Adipocyte (in vitro differentiated cells): ENCODE results near the gene SLC4A5.
A peak's percentile ranks its signal among the peaks of the same experiment; 100 is the strongest.

Experiments
- DNase-seq: peaks from one replicate; pipeline ENCODE4 v3.0.0-alpha.2; 2015; ENCODE audit warnings: low read depth
- H3K27me3 ChIP-seq: replicated peaks from 2 replicates; pipeline ENCODE4 v1.7.0; 2013; ENCODE audit warnings: mild to moderate bottlenecking, low read length, moderate library complexity; ENCODE audit not compliant: control insufficient read depth, insufficient read depth
- H3K36me3 ChIP-seq: 2 replicates; pipeline ENCODE4 v1.7.0; 2013; ENCODE audit warnings: low read length, mild to moderate bottlenecking, moderate library complexity; ENCODE audit not compliant: control insufficient read depth, insufficient read depth, severe bottlenecking
- H3K4me1 ChIP-seq: 2 replicates; pipeline ENCODE4 v1.7.0; 2013; ENCODE audit warnings: mild to moderate bottlenecking, low read length, moderate library complexity; ENCODE audit not compliant: control insufficient read depth, insufficient read depth
- H3K4me3 ChIP-seq: 2 replicates; pipeline ENCODE4 v1.7.0; 2013; ENCODE audit warnings: mild to moderate bottlenecking, low read length, moderate library complexity
- H3K9ac ChIP-seq: 2 replicates; pipeline ENCODE4 v1.7.0; 2013; ENCODE audit warnings: mild to moderate bottlenecking, low read length, moderate library complexity
- H3K9me3 ChIP-seq: 2 replicates; pipeline ENCODE4 v1.7.0; 2013; ENCODE audit warnings: mild to moderate bottlenecking, low read length, moderate library complexity; ENCODE audit not compliant: control insufficient read depth

The SLC4A5 gene

DNA sequence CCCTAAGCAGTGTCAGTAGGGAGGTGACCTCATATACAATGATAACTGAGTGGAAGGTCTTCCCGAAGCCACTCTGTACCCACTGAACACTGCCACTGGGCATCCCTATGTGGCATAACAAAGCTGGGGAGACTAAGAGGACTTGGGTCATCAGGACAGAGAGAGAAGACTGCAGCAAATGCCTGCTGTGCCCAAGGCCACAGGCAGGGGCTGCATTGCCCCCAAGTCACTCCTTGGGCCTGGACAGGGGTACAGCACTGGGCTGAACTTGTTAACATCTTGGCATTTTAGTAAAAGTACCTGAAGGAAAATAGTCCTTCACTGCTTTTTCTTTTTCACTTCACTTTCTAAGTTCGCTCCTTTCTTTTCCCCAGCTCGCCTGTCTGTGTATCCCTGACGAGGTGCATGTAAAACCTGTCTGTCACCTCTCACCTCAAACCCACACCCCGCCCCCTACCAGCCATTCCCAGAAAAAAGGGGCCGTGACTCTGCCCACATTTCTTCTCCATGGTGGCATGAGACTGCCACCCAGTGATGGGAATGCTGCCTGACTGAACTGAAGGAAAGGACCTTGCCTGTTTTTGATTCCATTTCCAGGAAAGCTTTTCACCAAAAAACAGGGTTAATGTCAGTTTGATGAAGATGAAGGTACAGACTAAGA is 81.9 kb downstream of the SLC4A5 start:
- no peaks in the 10 kb centered on the region for H3K36me3 ChIP-seq
- DNase-seq: peak; percentile 72
- H3K9ac ChIP-seq: no peak overlapping the region
- no peak overlapping the region for H3K4me3 ChIP-seq
- no peaks in the 10 kb centered on the region for H3K4me1 ChIP-seq
- H3K9me3 ChIP-seq: no peaks in the 10 kb centered on the region
- H3K27me3 ChIP-seq: no peaks in the 10 kb centered on the region

DNA sequence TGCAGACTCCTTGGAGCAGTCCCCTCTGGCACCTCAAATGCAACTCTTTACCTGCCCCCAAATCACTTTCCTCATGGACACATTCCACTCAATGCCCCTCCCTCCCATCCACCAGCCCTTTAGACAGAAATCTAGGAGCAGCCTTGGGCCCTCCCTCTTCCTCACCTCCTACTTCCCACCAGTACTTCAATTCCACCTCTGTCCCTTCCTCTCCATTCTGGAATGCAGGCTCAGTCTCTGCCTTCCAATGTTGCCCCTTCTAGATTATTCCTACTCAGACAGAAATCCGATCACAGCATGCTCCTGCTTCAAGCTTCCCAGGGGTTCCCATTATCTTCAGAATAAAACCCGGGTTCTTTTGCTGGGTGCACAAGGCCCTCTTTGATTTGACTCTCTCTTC is 82.7 kb downstream of the SLC4A5 start:
- Histone ChIP-seq H3K9me3 (no peaks in the 10 kb centered on the region), H3K4me1 (no peaks in the 10 kb centered on the region), H3K9ac (no peak overlapping the region), H3K27me3 (no peaks in the 10 kb centered on the region), H3K4me3 (no peak overlapping the region), H3K36me3 (no peaks in the 10 kb centered on the region)
- no peak for DNase-seq

DNA sequence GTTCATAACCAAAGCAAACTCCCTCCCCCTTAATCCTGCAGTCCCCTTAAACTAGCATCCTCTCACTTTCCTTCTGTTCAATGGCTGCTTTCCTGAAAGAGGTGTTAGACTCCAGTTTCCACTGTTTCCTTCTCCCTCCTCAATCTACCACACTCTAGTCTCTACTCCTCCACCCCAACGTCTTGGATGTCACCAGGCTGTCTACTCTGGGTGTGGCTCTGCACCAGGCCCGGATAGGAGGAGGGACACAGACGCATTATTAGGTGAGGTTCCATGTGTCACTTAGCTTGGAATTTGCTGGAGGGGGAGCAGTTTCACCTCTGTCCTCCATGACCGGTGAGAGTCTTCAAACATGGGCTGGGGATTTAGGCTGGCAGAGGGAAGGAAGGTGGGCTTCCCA is 83.5 kb downstream of the SLC4A5 start:
- H3K9me3 ChIP-seq: no peaks in the 10 kb centered on the region
- DNase-seq: no peak
- no peak overlapping the region for H3K9ac ChIP-seq
- H3K27me3 ChIP-seq: no peaks in the 10 kb centered on the region
- no peaks in the 10 kb centered on the region for H3K4me1 ChIP-seq
- H3K36me3 ChIP-seq: no peaks in the 10 kb centered on the region
- no peak overlapping the region for H3K4me3 ChIP-seq

DNA sequence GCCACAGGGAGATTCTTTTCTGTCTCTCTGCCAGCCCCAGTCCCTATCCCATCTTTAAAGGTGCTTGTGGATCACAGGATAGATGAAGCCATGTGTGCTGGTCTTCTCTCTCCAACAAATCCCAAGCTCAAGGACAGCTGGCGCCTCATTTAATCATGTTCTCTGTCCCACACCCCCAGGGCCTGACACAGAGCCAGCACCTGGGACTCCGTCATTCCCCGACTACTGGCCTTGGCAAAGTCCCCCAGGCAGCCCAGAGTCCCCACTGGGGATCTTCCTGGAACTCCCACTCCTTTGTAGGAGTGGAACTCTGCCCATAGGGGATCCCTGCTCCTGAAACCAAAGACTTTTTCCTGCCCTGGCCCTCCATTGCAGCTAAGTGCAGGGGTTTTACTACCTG is 84.0 kb downstream of the SLC4A5 start:
- H3K9ac ChIP-seq: no peak overlapping the region
- DNase-seq: no peak
- no peaks in the 10 kb centered on the region for H3K27me3 ChIP-seq
- no peak overlapping the region for H3K4me3 ChIP-seq
- no peaks in the 10 kb centered on the region for H3K36me3 ChIP-seq
- H3K9me3 ChIP-seq: no peaks in the 10 kb centered on the region
- peaks cover 5% of the 10 kb centered on the region for H3K4me1 ChIP-seq

DNA sequence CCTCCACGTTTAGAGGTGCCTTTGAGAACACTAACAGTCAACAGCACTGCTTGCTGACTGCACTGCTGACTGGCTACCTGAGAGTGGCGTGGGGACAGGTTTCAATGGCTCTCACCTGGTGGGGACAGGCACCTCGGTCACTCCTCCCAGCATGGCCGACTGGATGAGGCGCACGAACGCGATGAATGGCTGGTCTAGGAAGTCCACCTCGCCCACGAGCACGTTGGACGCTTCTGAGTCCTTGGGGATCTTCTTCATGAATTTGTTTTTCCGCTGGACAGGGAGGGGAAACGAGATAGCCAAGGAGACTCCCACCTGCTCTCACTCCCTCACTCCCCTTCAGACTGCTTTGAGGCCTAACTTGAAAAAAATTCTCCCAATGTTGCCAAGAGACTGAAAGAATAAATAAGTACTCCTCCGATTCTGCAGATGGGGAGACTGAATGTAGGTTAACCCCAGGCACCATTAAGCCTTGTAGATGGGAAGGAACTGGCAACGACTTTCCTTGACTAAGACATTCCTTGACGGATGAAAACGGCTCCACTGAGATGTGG is 87.5 kb downstream of the SLC4A5 start:
- no peaks in the 10 kb centered on the region for H3K9me3 ChIP-seq
- no peak overlapping the region for H3K9ac ChIP-seq
- H3K4me1 ChIP-seq: peaks cover 18% of the 10 kb centered on the region
- H3K4me3 ChIP-seq: no peak overlapping the region
- DNase-seq: no peak
- H3K27me3 ChIP-seq: no peaks in the 10 kb centered on the region
- no peaks in the 10 kb centered on the region for H3K36me3 ChIP-seq

DNA sequence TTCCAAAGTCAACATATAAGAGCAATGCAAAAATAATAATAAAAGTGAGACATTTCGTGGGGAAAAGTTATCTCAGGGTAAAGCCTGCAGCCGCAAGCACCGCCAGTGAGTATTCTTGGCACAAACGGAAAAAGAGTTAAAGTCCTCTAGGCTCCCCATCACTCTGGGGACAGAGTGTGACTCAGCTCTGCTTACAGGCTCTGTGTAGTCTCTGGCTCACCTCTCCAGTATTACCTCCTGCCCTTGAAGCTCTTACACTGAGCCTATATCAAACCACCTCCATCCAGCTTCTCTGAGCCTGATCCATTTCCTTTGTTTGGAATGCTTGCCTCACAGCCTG is 89.3 kb downstream of the SLC4A5 start:
- DNase-seq: no peak
- no peaks in the 10 kb centered on the region for H3K9me3 ChIP-seq
- no peaks in the 10 kb centered on the region for H3K36me3 ChIP-seq

DNA sequence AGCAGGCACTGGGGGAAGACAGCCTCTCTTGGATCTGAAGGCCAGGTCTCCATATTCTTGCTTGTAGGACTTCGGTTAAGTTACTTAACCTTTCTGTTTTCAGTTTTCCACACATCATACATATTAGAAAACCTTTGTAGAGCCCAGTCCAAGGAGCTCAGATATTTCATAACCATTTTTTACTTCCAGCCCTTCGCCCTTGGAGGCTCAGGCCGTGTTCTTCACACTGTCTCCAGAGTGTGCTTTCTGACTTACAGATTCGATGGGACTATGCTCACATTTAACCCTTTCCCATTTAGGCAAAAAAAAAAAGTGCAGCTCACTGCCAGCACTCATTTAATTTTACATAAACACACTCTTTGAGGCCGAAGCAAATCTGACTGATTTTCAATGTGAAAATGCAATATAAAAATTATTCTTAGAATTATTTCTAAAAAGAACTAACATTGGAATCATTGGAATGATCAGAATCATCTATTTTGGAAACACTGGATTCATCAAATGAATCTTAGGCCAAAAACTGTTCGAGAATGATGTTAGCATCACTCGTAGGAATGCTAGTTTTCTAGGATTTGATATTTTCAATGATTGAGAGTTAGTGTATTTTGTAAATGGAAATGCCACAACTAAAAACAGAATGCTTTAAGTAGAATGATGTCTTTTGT is 89.8 kb downstream of the SLC4A5 start:
- DNase-seq: no peak
- no peaks in the 10 kb centered on the region for H3K27me3 ChIP-seq
- peaks cover 18% of the 10 kb centered on the region for H3K4me1 ChIP-seq
- H3K4me3 ChIP-seq: no peak overlapping the region
- no peaks in the 10 kb centered on the region for H3K9me3 ChIP-seq
- no peak overlapping the region for H3K9ac ChIP-seq
- no peaks in the 10 kb centered on the region for H3K36me3 ChIP-seq

More for the DNA sequence above, 89.3 kb downstream of the SLC4A5 start:
- no peak overlapping the region for H3K4me3 ChIP-seq
- H3K4me1 ChIP-seq: peaks cover 18% of the 10 kb centered on the region
- no peak overlapping the region for H3K9ac ChIP-seq
- no peaks in the 10 kb centered on the region for H3K27me3 ChIP-seq

DNA sequence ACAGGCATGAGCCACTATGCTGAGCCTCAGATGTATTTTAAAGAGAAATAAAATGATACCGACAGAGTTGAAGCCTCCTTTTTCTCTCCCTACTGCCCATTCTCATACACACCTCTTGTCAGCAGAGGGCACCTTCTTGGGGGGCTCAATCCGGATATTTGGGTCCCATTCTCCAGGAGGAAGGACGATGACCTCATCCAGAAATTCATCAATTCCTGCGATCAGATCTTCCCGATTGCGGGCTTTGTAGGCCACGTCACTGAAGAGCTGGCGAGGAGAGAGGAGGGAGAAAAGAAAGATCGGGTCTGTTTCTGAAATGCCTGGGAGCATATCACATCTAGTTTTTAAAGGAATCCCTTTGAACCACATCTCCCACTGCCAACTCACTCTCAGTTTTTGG is 90.4 kb downstream of the SLC4A5 start:
- no peaks in the 10 kb centered on the region for H3K27me3 ChIP-seq
- no peak for DNase-seq
- H3K9ac ChIP-seq: no peak overlapping the region
- no peaks in the 10 kb centered on the region for H3K36me3 ChIP-seq
- H3K9me3 ChIP-seq: no peaks in the 10 kb centered on the region
- no peak overlapping the region for H3K4me3 ChIP-seq
- H3K4me1 ChIP-seq: peaks cover 18% of the 10 kb centered on the region

DNA sequence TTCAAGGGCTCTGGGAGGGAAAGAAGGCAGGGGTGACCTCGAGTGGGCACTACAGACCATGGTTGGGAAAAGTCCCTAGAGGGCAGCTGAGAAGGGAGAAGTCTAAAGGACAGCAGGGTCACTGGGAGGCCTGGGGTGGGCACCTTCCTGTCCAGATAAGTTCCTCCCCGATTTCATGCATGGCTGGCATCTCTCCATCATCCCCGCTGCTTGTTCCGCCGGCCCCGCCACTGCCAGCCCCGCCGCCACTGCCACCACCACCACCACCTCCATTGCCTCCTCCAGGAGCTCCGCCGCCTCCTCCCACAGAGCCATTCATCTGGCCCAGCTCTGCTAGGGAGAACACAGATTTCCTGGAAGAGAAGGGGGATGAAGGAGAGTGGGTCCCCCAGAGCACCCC is 91.2 kb downstream of the SLC4A5 start:
- Histone ChIP-seq H3K27me3 (no peaks in the 10 kb centered on the region), H3K36me3 (no peaks in the 10 kb centered on the region)

DNA sequence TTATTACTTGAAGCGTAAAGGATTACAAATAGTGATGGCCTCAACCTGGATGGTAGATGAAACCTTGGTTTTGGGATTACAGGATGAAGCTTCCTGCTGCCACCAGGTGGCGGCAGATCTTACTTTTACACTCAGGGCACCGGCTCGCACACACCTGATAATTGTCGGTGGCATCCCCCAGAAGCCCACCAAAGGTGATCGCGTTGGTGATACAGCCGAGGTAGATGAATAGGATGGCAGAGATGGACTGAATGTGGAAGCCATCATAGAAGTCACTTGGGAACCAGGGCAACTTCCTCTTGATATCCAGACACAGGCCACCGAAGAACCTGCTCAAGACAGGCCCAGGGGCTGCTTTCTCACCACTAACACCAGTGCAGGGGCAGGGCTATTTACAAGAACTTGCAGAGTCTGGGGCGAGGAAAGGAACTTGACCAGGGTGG is 93.0 kb downstream of the SLC4A5 start:
- H3K4me3 ChIP-seq: no peak overlapping the region
- H3K9me3 ChIP-seq: no peaks in the 10 kb centered on the region
- H3K9ac ChIP-seq: no peak overlapping the region
- H3K27me3 ChIP-seq: no peaks in the 10 kb centered on the region
- H3K4me1 ChIP-seq: peaks cover 18% of the 10 kb centered on the region
- DNase-seq: peak; percentile 73
- H3K36me3 ChIP-seq: no peaks in the 10 kb centered on the region

More for the DNA sequence above, 91.2 kb downstream of the SLC4A5 start:
- Histone ChIP-seq H3K9me3 (no peaks in the 10 kb centered on the region), H3K4me3 (no peak overlapping the region), H3K9ac (no peak overlapping the region), H3K4me1 (peaks cover 18% of the 10 kb centered on the region)
- DNase-seq: no peak

DNA sequence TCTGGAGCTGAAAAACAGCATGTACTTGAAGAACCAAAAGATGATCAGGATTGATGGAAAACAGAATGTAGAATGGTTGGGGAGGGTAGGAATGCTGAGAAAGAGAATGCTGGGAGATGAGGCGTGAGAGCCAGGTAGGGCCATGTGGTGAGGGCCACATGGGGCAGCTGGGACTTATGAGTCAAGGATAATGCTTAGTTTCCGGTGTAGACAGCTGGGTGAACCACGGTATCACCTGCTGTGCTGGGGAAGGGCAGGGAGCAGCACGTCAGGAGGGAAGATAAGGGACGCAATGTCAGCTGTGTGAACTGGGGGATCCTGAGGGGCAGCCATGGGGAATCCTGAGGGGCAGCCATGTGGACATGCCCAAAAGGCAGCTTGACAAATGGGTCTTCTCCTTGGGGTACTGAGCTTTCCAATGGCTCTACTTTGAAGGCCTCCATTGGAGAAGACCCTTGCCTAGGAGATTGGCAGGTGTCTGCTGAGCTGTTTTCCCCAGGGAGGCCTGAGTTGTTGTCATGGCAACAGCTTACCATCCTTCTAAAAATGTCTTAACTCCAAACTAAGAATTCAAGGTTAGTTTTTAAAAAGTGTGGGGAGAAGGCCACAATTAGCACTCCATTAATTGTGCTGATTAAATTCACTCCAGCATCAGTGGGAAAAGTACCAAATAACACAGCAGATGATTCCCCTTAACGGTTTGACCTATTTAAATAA is 93.7 kb downstream of the SLC4A5 start:
- H3K9ac ChIP-seq: no peak overlapping the region

More for the DNA sequence above, 93.7 kb downstream of the SLC4A5 start:
- Histone ChIP-seq H3K4me1 (peaks cover 17% of the 10 kb centered on the region), H3K27me3 (no peaks in the 10 kb centered on the region), H3K36me3 (no peaks in the 10 kb centered on the region), H3K9me3 (no peaks in the 10 kb centered on the region), H3K4me3 (no peak overlapping the region)
- DNase-seq: no peak
